Iris pigment epithelial cell (primary cell): ENCODE data around the gene SNAI1.
A peak's percentile ranks its signal among the peaks of the same experiment; 100 is the strongest.
"Not testable (repeated sequence)": the region's sequence is repeated elsewhere in the genome, so short reads cannot be mapped to it uniquely, and the experiment has no call there.

Source experiments
- DNase-seq: peaks from one replicate; pipeline ENCODE4 v3.0.0-alpha.2; 2011; ENCODE audit warnings: low read depth

SNAI1 gene

GRCh38 chr20:49987015-49987867, 4.5 kb downstream of the SNAI1 start:
- peak; percentile 45 for DNase-seq

GRCh38 chr20:49987868-49988690, 5.3 kb downstream of the SNAI1 start:
- no peak for DNase-seq

DNA sequence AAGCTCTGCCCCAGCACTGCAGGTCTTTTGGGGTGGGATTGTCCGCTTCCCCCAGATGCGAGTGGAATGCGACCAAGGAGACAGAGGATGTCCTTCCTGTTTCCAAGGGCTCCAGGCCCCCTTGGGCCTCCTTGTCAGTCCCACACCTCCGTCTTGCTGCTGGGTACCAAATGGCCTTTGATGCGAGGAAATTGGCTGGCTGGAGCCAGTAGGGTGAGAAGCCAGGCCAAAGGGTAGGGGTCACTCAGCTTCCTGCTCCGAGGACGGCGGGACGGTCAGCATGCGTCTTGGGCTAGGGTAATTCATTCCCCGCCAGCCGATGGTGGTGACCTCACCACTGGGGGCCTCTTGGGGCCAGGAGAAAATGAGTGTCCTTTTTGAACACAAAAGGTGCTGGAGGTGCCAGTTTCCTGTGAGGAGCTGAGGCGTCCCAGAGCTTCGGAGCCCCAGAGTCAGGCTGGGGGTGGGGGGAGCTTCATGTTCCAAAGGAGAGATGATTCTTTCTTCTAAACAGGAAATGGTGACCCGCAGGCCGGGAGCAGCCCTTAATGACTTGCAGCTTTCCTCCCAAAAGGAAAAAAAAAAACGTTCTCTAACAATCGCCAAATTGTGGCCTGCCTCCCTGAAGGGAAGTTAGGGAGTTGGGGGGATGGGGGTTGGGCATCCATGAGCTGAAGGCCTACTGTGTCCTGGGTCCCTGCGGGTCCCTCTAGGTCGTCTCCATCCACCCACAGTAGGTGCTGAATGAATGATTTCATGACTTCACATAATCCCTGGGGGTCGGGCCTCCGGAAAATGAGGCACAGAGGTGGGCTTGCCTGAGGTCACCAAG, 6.7 kb downstream of the SNAI1 start:
- peak; percentile 79 for DNase-seq

GRCh38 chr20:49990271-49990720, 7.5 kb downstream of the SNAI1 start:
- DNase-seq = peak; percentile 48

DNA sequence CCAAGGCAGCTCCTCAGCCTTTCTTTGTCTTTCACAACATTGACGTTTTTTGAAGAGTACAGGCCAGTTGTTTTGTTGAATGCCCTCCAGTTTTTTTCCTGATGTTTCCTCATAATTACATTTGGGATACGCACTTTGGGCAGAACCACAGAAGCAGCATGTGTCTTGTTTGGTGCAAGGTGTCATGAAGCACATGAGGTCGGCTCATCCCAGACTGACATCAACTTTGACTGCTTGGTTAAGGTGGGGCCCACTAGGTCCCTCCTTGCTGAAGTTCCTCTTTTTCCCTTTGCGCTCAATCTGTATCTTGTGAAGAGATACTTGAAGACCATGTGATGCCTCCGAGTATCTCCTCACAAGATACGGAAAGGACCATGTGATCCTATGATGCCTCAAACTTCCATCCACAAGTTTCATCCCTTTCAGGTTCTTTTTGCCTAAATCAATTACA, 10.5 kb downstream of the SNAI1 start:
- DNase-seq = no peak

DNA sequence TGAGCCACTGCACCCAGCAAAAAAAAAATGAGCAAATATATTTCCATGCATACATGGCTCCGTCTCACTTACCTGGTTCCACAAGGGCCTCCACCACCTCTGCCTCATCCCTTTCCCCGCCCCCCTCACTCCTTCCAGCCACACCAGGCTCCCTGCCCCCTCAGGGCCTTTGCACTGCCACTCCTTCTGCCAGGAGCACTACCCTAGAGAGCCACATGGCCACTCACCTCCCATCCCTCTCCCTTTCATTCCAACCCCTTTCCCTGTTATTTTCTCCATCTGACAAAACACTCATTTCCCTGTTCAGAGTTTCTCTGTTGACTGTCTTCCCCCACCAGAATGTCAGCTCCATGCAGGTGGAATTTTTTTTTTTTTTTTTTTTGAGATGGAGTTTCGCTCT, 12.8 kb downstream of the SNAI1 start:
- no peak for DNase-seq

DNA sequence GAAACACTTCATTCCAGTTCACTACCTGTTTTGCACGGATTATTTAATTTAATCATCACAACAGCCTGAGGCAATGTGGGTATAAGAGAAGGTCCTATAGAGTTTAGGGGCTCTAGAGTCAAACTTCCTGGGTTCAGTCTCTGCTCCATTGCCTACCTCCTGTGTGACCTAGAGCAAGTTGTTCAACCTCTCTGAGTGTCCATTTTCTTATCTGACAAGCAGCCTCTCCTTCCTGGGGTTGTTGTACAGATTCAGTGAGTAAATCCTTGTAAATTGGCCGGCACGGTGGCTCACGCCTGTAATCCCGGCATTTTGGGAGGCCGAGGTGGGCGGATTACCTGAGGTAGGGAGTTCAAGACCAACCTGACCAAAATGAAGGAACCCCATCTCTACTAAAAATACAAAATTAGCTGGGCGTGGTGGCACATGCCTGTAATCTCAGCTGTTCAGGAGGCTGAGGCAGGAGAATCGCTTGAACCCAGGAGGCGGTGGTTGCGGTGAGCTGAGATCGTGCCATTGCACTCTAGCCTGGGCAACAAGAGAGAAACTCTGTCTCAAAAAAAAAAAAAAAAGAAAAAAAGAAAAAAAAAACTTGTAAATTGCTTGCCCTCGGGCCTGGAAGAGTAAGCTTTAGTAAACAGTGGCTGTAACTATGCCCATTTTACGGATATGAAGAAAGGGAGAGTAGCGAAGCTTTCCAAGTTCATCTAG, 15.9 kb downstream of the SNAI1 start:
- not testable (repeated sequence) for DNase-seq

- DNase-seq = no peak
Measured at GRCh38 chr20:49999329-49999728, 16.5 kb downstream of the SNAI1 start.

GRCh38 chr20:50000548-50001222, 17.9 kb downstream of the SNAI1 start:
- DNase-seq = peak; percentile 31

DNA sequence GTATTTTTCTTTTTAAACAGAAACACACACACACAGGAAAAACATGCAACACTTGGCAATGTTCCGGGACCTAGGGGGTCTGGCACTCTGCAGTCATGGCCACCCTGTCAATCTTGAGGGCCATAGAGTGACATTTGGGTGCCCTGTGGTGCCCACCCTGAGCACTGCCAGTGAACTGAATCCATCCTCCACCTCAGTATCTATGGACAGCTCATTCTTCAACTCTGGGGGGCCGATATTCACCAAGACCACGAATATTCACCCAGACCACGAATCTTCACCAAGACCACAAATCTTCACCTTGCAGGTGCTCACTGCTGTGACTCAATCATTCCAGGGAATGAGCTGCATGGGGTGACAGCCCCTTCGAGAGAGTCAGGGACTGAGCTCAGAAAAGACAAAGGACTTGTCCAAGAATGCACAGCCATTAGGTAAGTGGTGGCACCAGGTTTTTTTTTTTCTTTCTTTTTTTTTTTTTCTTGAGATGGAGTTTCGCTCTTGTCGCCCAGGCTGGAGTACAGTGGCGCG, 19.1 kb downstream of the SNAI1 start:
- no peak for DNase-seq

DNA sequence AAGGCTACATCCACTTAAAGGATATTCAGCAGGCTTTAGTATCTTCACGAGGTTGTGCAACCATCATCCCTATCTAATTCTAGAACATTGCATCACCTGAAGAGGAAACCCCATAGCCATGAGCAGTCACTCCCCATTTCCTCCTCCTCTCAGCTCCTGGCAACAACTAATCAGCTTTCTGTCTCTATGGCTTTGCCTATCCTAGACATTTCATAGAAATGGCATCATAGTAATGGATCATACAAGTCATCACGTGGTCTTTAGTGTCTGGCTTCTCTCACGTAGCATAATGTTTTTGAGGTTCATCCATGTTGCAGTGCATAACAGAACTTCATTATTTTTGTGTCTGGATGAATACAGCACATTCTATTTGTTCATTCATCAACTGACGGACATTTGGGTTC, 20.5 kb downstream of the SNAI1 start:
- DNase-seq = peak; percentile 99

GRCh38 chr20:50004229-50004628, 21.4 kb downstream of the SNAI1 start:
- peak; percentile 27 for DNase-seq

- no peak for DNase-seq
Measured at GRCh38 chr20:50005471-50005981, 22.7 kb downstream of the SNAI1 start.

- no peak for DNase-seq
Measured at GRCh38 chr20:50007369-50007768, 24.6 kb downstream of the SNAI1 start.

GRCh38 chr20:50008007-50008406, 25.2 kb downstream of the SNAI1 start:
- DNase-seq = no peak

DNA sequence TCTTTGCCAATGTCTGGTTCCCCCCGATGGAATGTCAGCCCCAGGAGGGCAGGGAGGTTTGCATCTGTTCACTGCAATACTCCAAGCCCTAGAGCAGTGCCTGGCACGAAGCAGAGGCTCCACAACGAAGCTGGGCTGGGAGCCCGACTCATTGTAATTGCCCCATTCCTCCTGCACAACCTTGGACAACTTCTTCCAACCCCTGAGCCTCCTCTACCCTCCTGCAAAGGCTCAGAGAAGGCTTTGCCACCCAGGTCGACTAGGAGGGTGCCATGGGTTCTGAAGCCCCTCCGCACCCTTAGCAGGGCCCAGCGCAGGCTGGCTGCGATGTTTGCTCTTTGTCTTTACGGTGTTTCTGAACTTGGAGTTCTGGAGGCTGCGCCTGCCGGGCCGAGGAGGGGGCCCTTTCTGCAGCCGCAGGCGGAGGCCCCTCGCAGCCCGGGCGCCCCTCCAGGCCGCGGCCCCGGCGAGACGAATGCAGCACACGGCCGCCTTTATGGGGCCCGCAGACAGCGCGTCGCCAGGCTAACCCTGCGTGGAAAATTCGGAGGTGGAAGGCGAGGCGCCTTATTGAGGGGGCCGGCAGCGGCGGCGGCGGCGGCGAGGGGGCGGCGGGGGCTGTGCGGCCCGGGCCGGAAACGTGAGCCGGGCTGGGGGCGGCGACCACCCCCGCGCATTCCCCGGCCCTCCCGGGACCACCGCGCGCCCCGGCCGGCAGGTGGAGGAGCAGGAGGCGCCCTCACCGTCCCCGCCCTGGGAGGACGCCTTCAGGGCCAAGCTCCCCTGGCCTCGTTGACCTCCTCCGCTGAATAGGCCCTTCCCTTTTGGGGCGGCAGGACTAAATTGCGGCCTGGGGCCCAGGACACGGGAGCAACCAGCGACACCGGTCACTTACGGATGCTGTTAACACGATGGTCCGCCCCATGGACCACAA, 27.0 kb downstream of the SNAI1 start:
- no peak for DNase-seq

DNA sequence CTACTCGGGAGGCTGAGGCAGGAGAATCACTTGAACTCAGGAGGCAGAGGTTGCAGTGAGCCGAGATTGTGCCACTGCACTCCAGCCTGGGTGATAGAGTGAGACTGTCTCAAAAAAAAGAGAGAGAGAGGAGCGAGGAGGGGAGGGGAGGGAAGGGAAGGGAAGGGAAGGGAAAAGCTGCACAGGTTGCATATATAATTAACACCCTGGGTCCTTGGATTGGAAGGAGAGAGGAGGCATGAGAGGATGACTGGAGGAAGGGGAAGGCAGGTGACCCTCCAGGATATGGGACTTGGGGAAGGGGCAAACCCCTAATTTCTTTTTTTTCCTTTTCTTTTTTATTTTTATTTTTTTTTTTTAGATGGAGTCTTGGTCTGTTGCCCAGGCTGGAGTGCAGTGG, 28.8 kb downstream of the SNAI1 start:
- not testable (repeated sequence) for DNase-seq

DNA sequence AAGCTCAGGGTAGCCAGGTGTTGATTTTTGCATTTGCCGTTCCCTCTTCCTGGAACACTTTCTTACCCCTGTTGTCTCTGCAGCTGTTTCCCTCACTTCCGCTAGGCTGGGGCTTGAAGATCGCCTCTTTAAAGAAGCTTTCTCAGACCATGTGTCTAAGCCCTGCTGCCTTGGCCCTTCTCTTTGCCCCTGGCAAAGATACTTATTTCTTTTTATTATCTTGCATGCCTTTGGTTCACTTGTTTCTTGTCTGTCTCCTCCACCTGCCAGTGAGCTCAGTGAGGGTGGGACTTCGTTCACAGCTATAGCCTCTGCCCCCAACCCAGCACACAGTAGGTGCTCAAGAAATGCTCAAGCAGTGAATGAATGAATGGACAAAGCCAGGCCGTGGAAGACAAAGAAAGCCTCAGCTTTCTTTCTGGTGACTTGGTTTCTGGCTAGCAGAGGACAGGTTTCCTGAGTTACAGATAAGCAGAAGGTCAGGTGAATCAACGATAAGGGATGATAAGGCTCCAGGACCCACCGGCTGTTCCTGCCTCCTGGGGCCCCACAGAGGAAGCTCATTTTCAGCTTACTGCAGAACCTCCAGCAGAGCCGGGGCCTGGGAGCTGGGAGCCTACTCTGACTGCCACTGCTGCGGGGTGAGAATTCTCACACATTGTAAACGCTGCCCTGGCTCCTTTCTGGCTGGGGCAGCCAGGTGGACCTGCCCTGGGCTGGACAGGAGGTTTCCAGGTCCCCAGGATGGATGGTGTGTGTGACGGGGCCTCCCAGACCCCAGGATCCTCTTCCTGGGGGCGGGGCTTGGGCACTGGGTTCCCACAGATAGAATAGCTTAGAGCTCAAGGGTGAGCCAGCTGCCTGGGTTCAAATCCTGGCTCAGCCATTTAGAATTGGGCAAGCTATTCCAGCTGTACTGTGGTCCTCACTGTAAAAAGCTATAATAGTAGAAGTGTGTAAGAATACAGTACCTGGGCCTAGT, 29.8 kb downstream of the SNAI1 start:
- no peak for DNase-seq
